ENCODE measurements around the gene GSTM3. TPM values are rescaled to one million over a fixed set of nuclear protein-coding genes. Genes with fewer than 3 reads are reported as not detected.

Gene GSTM3
- polyA plus RNA-seq, 4 donors: 71.6 to 169 (median 118) TPM

DNA sequence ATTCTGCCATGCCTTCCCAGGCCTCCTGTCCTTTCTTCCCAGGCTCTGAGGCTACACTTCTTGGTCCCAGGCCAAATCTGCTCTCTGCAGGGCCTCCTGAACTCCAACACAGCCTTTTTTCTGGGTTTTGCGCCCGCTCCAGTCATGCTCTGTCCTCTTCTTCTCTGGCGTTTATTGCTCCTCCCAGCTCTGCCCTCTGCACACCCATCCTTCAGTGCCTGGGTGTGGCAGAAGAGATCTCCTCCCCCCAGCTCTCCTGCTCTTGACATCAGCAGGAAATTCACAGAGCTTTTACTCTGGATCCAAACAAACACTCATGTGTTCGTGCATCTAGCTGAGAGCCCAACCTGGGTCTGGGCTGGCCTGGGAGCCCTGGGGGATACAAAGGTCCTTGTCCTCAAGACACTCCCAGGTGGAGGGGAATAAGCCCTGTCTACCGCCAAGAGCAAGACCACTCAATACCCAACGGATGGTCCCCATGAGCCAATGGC is 45.7 kb upstream of the GSTM3 start:
- Histone ChIP-seq H3K27ac (ENCODE audit: low read depth in 1 of 3, low read length in 2 of 3) (peak overlapping the region; percentile 6 to 83 (median 28)), H3K36me3 (ENCODE audit: control insufficient read depth in 3 of 3, insufficient read depth in 2 of 3, low read depth in 1 of 3, low read length in 3 of 3) (no peaks in the 10 kb centered on the region), H3K9me3 (ENCODE audit: control insufficient read depth in 2 of 2, insufficient read depth in 1 of 2, low read depth in 1 of 2, low read length in 1 of 2) (no peaks in the 10 kb centered on the region), H3K27me3 (ENCODE audit: control insufficient read depth in 3 of 3, insufficient read depth in 3 of 3, low read length in 3 of 3) (no peaks in the 10 kb centered on the region), H3K4me3 (ENCODE audit: low read depth in 1 of 3, low read length in 3 of 3) (no peak overlapping the region), H3K4me1 (ENCODE audit: control insufficient read depth in 3 of 3, insufficient read depth in 2 of 3, low read depth in 1 of 3, low read length in 2 of 3) (peaks cover 2 to 28% (median 13%) of the 10 kb centered on the region in 3 donors)
- no peak for FAIRE-seq
- 39 to 51% (median 40%) methylated on average over 6 of the region's 6 CpGs for WGBS, 3 donors
- peak; percentile 83 to 94 for DNase-seq

DNA sequence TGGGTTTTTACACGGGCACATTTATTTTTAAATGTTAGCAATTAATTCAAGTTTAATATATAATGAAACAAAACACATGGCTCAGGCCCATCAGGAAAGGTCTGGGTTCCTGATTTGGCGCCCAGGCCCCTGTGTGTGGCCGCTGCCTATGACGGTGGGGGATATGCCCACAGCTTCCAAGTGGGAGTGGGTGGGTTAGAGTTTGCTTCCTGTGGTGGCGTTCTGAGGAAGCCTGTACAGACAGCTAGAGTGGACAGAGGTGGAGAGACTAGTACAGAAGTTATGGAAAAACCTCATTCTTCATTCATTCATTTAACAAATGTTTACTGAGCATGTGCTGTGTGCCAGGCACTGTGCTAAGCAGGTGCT is 45.3 kb upstream of the GSTM3 start:
- DNase-seq: no peak

DNA sequence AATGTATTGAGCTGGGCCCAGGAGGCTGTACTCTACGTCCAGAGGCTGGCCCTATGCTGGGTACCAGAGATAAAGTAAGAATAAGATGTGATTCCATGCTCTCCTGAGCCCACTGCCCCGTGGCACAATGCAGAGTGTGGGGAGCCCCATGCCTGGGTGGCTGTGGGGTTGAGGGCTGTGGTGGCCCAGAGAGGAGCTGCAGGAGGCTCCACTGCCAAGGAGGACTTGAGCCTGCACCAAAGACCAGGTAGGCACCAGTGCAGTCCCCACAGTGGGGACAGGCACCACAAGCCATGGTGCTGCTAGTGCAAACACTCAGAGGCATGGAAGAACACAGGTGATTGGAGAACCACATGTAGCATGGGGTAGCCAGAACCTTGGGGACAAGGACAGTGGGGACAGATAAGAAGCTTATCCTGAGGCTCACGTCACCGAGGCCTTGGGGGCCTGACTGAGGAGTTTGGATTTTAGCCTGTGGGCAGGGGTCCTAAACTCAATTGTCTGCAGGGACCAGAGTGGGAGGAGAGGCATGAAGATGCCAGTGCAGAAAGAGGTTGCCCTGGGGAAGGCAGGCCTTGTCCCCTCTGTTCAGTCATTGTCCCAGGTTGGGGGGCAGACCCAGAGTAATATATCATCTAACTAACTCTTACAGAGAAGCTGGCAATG is 44.7 kb upstream of the GSTM3 start:
- H3K27ac ChIP-seq (ENCODE audit: low read depth in 1 of 3, low read length in 2 of 3): no peak overlapping the region
- FAIRE-seq: no peak
- H3K4me1 ChIP-seq (ENCODE audit: control insufficient read depth in 3 of 3, insufficient read depth in 2 of 3, low read depth in 1 of 3, low read length in 2 of 3): peaks cover 2 to 18% (median 8%) of the 10 kb centered on the region in 3 donors
- no peaks in the 10 kb centered on the region for H3K36me3 ChIP-seq (ENCODE audit: control insufficient read depth in 3 of 3, insufficient read depth in 2 of 3, low read depth in 1 of 3, low read length in 3 of 3)
- peaks cover 0 to 4% of the 10 kb centered on the region in 2 donors for H3K9me3 ChIP-seq (ENCODE audit: control insufficient read depth in 2 of 2, insufficient read depth in 1 of 2, low read depth in 1 of 2, low read length in 1 of 2)
- no peak overlapping the region for H3K4me3 ChIP-seq (ENCODE audit: low read depth in 1 of 3, low read length in 3 of 3)
- no peaks in the 10 kb centered on the region for H3K27me3 ChIP-seq (ENCODE audit: control insufficient read depth in 3 of 3, insufficient read depth in 3 of 3, low read length in 3 of 3)
- 81 to 84% (median 81%) methylated on average over 4 of the region's 4 CpGs for WGBS, 3 donors
- DNase-seq: no peak

More for the DNA sequence above, 45.3 kb upstream of the GSTM3 start:
- WGBS, 3 donors: 66 to 71% (median 70%) methylated on average over 5 of the region's 5 CpGs
- peak overlapping the region in 1 of 3 donors; percentile 59 for H3K27ac ChIP-seq (ENCODE audit: low read depth in 1 of 3, low read length in 2 of 3)
- no peak overlapping the region for H3K4me3 ChIP-seq (ENCODE audit: low read depth in 1 of 3, low read length in 3 of 3)
- no peaks in the 10 kb centered on the region for H3K36me3 ChIP-seq (ENCODE audit: control insufficient read depth in 3 of 3, insufficient read depth in 2 of 3, low read depth in 1 of 3, low read length in 3 of 3)
- no peak for FAIRE-seq
- no peaks in the 10 kb centered on the region for H3K27me3 ChIP-seq (ENCODE audit: control insufficient read depth in 3 of 3, insufficient read depth in 3 of 3, low read length in 3 of 3)
- H3K4me1 ChIP-seq (ENCODE audit: control insufficient read depth in 3 of 3, insufficient read depth in 2 of 3, low read depth in 1 of 3, low read length in 2 of 3): peaks cover 2 to 24% (median 10%) of the 10 kb centered on the region in 3 donors
- peaks cover 0 to 1% of the 10 kb centered on the region in 2 donors for H3K9me3 ChIP-seq (ENCODE audit: control insufficient read depth in 2 of 2, insufficient read depth in 1 of 2, low read depth in 1 of 2, low read length in 1 of 2)

DNA sequence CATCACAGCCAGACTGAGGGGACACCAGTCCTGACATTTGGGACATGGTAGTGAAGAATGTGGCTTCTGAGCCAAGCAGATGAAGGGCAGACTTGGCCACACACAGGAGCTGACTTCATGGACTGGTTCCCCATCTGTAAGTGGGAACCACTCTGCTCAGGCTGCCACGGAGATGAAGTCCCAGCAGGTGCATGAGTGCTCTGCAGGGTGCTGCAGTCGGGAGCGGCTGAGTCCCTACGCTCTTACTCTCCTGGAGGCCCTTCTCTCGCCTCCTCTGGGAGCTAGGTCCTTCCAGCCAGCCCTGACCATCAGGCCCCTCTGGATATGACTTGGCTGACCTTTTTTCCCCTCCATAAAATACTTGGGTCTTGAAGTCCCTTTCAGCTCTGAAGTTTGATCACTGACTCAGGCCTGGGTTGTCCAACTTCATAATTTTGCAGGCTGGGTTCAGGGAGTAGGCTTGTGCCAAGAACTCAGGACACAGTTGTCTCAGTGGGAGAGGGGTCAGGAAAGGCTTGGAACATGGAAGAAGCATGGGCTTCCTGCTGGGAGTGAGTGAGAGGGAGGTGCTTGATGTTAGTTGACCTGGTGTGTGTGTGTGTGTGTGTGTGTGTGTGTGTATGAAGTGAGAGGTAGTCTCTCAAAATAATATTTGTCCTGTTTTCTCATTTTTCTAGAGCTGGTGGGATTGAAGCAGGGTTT is 43.9 kb upstream of the GSTM3 start:
- WGBS, 3 donors: 88 to 95% (median 93%) methylated on average over 5 of the region's 5 CpGs
- no peak overlapping the region for H3K27ac ChIP-seq (ENCODE audit: low read depth in 1 of 3, low read length in 2 of 3)
- FAIRE-seq (no peak), DNase-seq (no peak)
- H3K36me3 ChIP-seq (ENCODE audit: control insufficient read depth in 3 of 3, insufficient read depth in 2 of 3, low read depth in 1 of 3, low read length in 3 of 3): no peaks in the 10 kb centered on the region
- no peaks in the 10 kb centered on the region for H3K27me3 ChIP-seq (ENCODE audit: control insufficient read depth in 3 of 3, insufficient read depth in 3 of 3, low read length in 3 of 3)
- H3K4me3 ChIP-seq (ENCODE audit: low read depth in 1 of 3, low read length in 3 of 3): no peak overlapping the region
- H3K9me3 ChIP-seq (ENCODE audit: control insufficient read depth in 2 of 2, insufficient read depth in 1 of 2, low read depth in 1 of 2, low read length in 1 of 2): peaks cover 0 to 4% of the 10 kb centered on the region in 2 donors
- peaks cover 2 to 16% (median 8%) of the 10 kb centered on the region in 3 donors for H3K4me1 ChIP-seq (ENCODE audit: control insufficient read depth in 3 of 3, insufficient read depth in 2 of 3, low read depth in 1 of 3, low read length in 2 of 3)

DNA sequence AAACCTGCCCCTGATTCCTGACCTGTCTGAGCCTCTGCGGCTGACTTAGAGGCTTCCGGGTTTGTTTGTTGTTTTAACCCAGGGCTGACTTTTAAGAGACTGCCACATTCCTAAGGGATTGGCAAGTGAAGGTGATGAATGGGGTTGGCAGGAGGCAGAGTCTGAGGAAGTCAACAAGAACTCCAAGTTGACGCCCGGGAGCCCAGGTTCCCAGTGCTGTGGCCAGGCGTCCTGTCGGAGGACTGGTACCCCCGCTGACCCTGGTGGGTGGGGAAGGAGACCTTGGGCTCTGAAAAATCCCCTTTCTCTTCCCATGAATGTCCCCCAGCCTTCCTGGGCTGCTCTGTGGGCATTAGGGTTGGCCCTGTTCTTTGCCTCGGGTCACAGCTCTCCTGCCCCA is 42.6 kb upstream of the GSTM3 start:
- WGBS, 3 donors: 58 to 67% (median 65%) methylated on average over 8 of the region's 8 CpGs
- FAIRE-seq: no peak
- H3K27me3 ChIP-seq (ENCODE audit: control insufficient read depth in 3 of 3, insufficient read depth in 3 of 3, low read length in 3 of 3): no peaks in the 10 kb centered on the region
- H3K27ac ChIP-seq (ENCODE audit: low read depth in 1 of 3, low read length in 2 of 3): peak overlapping the region in 1 of 3 donors; percentile 26
- H3K4me3 ChIP-seq (ENCODE audit: low read depth in 1 of 3, low read length in 3 of 3): no peak overlapping the region
- no peak for DNase-seq
- H3K36me3 ChIP-seq (ENCODE audit: control insufficient read depth in 3 of 3, insufficient read depth in 2 of 3, low read depth in 1 of 3, low read length in 3 of 3): no peaks in the 10 kb centered on the region
- H3K9me3 ChIP-seq (ENCODE audit: control insufficient read depth in 2 of 2, insufficient read depth in 1 of 2, low read depth in 1 of 2, low read length in 1 of 2): peaks cover 0 to 4% of the 10 kb centered on the region in 2 donors
- peaks cover 2 to 16% (median 8%) of the 10 kb centered on the region in 3 donors for H3K4me1 ChIP-seq (ENCODE audit: control insufficient read depth in 3 of 3, insufficient read depth in 2 of 3, low read depth in 1 of 3, low read length in 2 of 3)

DNA sequence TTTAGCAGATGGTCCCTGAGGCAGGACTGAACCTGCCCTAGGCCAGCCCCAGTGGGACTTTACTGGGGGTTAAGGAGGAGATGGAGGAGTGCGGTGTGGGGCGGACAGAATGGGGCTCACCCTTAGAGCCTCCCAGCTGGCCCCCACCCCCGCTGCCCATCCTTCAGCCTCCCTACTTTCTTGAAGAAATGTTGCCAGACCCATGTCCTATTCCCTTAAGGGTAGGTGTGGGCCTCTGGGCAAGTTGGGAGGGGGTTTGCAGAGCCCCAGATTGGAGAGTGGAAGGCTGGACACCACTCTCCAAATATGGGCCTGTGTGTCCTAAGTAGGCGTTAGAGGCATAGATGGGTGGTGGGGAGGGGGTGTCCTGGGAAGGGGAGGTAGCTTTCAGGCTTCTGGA is 42.1 kb upstream of the GSTM3 start:
- H3K27ac ChIP-seq (ENCODE audit: low read depth in 1 of 3, low read length in 2 of 3): peak overlapping the region in 2 of 3 donors; percentile 20 to 26
- H3K27me3 ChIP-seq (ENCODE audit: control insufficient read depth in 3 of 3, insufficient read depth in 3 of 3, low read length in 3 of 3): no peaks in the 10 kb centered on the region
- H3K4me1 ChIP-seq (ENCODE audit: control insufficient read depth in 3 of 3, insufficient read depth in 2 of 3, low read depth in 1 of 3, low read length in 2 of 3): peaks cover 2 to 16% (median 8%) of the 10 kb centered on the region in 3 donors
- 79 to 93% (median 82%) methylated on average over 4 of the region's 4 CpGs for WGBS, 3 donors
- H3K36me3 ChIP-seq (ENCODE audit: control insufficient read depth in 3 of 3, insufficient read depth in 2 of 3, low read depth in 1 of 3, low read length in 3 of 3): no peaks in the 10 kb centered on the region
- H3K9me3 ChIP-seq (ENCODE audit: control insufficient read depth in 2 of 2, insufficient read depth in 1 of 2, low read depth in 1 of 2, low read length in 1 of 2): peaks cover 0 to 4% of the 10 kb centered on the region in 2 donors
- H3K4me3 ChIP-seq (ENCODE audit: low read depth in 1 of 3, low read length in 3 of 3): no peak overlapping the region
- DNase-seq (no peak), FAIRE-seq (no peak)

DNA sequence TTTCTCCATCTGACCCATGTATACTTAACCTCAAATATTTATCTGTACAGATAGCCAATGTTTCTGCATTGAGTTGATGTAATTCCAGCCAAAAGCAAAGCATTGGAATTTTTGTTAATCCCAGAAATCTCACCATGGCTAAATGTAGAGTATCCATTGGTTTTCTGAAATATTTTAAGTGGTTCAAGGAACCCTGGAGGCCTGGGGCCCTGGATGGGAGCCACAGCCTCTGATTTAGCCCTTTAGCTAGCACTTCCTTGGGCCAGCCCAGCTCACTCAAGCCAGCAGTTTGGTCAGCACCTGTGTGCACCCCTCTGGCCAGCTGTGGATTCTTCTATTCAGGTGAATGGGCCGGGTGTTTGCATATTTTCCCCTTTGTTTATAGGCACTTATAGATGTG is 41.7 kb upstream of the GSTM3 start:
- no peak for DNase-seq
- Histone ChIP-seq H3K27ac (ENCODE audit: low read depth in 1 of 3, low read length in 2 of 3) (peak overlapping the region in 2 of 3 donors; percentile 20 to 26), H3K4me3 (ENCODE audit: low read depth in 1 of 3, low read length in 3 of 3) (no peak overlapping the region), H3K9me3 (ENCODE audit: control insufficient read depth in 2 of 2, insufficient read depth in 1 of 2, low read depth in 1 of 2, low read length in 1 of 2) (peaks cover 0 to 4% of the 10 kb centered on the region in 2 donors), H3K27me3 (ENCODE audit: control insufficient read depth in 3 of 3, insufficient read depth in 3 of 3, low read length in 3 of 3) (no peaks in the 10 kb centered on the region), H3K36me3 (ENCODE audit: control insufficient read depth in 3 of 3, insufficient read depth in 2 of 3, low read depth in 1 of 3, low read length in 3 of 3) (no peaks in the 10 kb centered on the region), H3K4me1 (ENCODE audit: control insufficient read depth in 3 of 3, insufficient read depth in 2 of 3, low read depth in 1 of 3, low read length in 2 of 3) (peaks cover 2 to 16% (median 4%) of the 10 kb centered on the region in 3 donors)
- WGBS, 3 donors: 60 to 88% (median 65%) methylated on average over 1 of the region's 1 CpG
- FAIRE-seq: no peak

DNA sequence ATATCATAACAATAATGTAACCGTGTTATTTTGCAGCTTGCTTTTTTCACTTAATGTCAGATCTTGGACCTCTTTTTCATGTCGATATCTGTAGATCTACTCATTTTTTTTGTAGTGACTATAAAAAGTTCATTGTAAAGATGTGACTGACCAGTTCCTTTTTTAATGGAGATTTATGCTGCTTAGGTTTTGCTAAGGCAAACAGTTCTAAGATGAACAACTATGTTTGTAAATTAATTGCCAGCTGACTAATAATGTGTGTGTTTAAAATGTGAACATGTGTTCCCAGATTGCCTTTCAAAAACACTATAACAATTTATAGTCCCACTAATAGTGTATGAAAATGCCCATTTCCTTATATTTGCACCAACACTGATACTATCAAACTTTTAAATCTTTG is 41.0 kb upstream of the GSTM3 start:
- WGBS, 3 donors: 67 to 85% (median 79%) methylated on average over 2 of the region's 2 CpGs
- peaks cover 0 to 4% of the 10 kb centered on the region in 2 donors for H3K9me3 ChIP-seq (ENCODE audit: control insufficient read depth in 2 of 2, insufficient read depth in 1 of 2, low read depth in 1 of 2, low read length in 1 of 2)
- H3K4me1 ChIP-seq (ENCODE audit: control insufficient read depth in 3 of 3, insufficient read depth in 2 of 3, low read depth in 1 of 3, low read length in 2 of 3): peaks cover under 1 to 16% (median 2%) of the 10 kb centered on the region in 3 donors
- FAIRE-seq (no peak), DNase-seq (no peak)
- no peaks in the 10 kb centered on the region for H3K36me3 ChIP-seq (ENCODE audit: control insufficient read depth in 3 of 3, insufficient read depth in 2 of 3, low read depth in 1 of 3, low read length in 3 of 3)
- H3K27me3 ChIP-seq (ENCODE audit: control insufficient read depth in 3 of 3, insufficient read depth in 3 of 3, low read length in 3 of 3): no peaks in the 10 kb centered on the region
- no peak overlapping the region for H3K4me3 ChIP-seq (ENCODE audit: low read depth in 1 of 3, low read length in 3 of 3)
- no peak overlapping the region for H3K27ac ChIP-seq (ENCODE audit: low read depth in 1 of 3, low read length in 2 of 3)

All from small intestine (tissue), 7 donors.